HAP-1 (cell line): ENCODE measurements around the gene ITGA1.

Experiments used
- DNase-seq, 2 experiments: peaks; one replicate each; pipeline ENCODE4 v3.0.0-alpha.2; 2016 to 2020; ENCODE audit warnings: low spot score in 2 of 2
- H3K27me3 ChIP-seq: fragments of 250-450 bp; sonication (Bioruptor Pico); 2 replicates; pipeline ENCODE4 v1.5.1; 2020; ENCODE audit warnings: low read depth, mild to moderate bottlenecking, moderate library complexity
- H3K36me3 ChIP-seq: fragments of 250-450 bp; sonication (Bioruptor Pico); replicated peaks from 2 replicates; pipeline ENCODE4 v1.5.1; 2020; ENCODE audit warnings: mild to moderate bottlenecking
- H3K4me1 ChIP-seq: fragments of 250-450 bp; sonication (Bioruptor Pico); 2 replicates; pipeline ENCODE4 v1.5.1; 2020; ENCODE audit warnings: mild to moderate bottlenecking
- H3K4me3 ChIP-seq: fragments of 250-450 bp; sonication (Bioruptor Pico); 2 replicates; pipeline ENCODE4 v1.5.1; 2020; ENCODE audit warnings: mild to moderate bottlenecking, moderate library complexity
- H3K9me3 ChIP-seq: fragments of 250-450 bp; sonication (Bioruptor Pico); 2 replicates; pipeline ENCODE4 v1.5.1; 2020; ENCODE audit warnings: mild to moderate bottlenecking, moderate library complexity
- in situ Hi-C: fragments of 300-500 bp; cut with MboI; formaldehyde crosslinking; loops from 3 replicates; pipeline ENCODE4 v1.14.3; 2020; ENCODE audit warnings: low sequenced_read_pairs, inconsistent platforms, mixed read lengths

The ITGA1 gene

GRCh38 chr5:52897238-52897614 lies 109.5 kb downstream of the ITGA1 start:
- Histone ChIP-seq H3K9me3 (no peaks in the 10 kb centered on the region), H3K27me3 (no peaks in the 10 kb centered on the region; the same call in 1 of the 2 replicates), H3K4me3 (no peak overlapping the region), H3K36me3 (no peaks in the 10 kb centered on the region), H3K4me1 (no peaks in the 10 kb centered on the region)
- DNase-seq: no peak
- in situ Hi-C loops: no loop called here

GRCh38 chr5:52898961-52899680 lies 111.4 kb downstream of the ITGA1 start:
- Histone ChIP-seq H3K4me3 (no peak overlapping the region), H3K36me3 (no peaks in the 10 kb centered on the region), H3K9me3 (no peaks in the 10 kb centered on the region), H3K4me1 (no peaks in the 10 kb centered on the region), H3K27me3 (no peaks in the 10 kb centered on the region; the same call in 1 of the 2 replicates)
- DNase-seq: no peak
- in situ Hi-C loops: no loop called here

- H3K4me3 ChIP-seq: no peak overlapping the region
- DNase-seq: no peak
- H3K36me3 ChIP-seq: no peaks in the 10 kb centered on the region
- H3K27me3 ChIP-seq: no peaks in the 10 kb centered on the region; the same call in 1 of the 2 replicates
- no peaks in the 10 kb centered on the region for H3K4me1 ChIP-seq
- in situ Hi-C loops: no loop called here
- H3K9me3 ChIP-seq: no peaks in the 10 kb centered on the region
Observed at GRCh38 chr5:52903142-52903541, 115.4 kb downstream of the ITGA1 start.

GRCh38 chr5:52906343-52906742 lies 118.6 kb downstream of the ITGA1 start:
- Histone ChIP-seq H3K4me3 (no peak overlapping the region), H3K4me1 (no peaks in the 10 kb centered on the region), H3K27me3 (no peaks in the 10 kb centered on the region), H3K36me3 (no peaks in the 10 kb centered on the region), H3K9me3 (no peaks in the 10 kb centered on the region)
- in situ Hi-C loops: no loop called here
- DNase-seq: no peak

- no peaks in the 10 kb centered on the region for H3K36me3 ChIP-seq
- in situ Hi-C loops: no loop called here
- no peak for DNase-seq
- no peaks in the 10 kb centered on the region for H3K9me3 ChIP-seq
- no peak overlapping the region for H3K4me3 ChIP-seq
- no peaks in the 10 kb centered on the region for H3K4me1 ChIP-seq
- H3K27me3 ChIP-seq: no peaks in the 10 kb centered on the region
Observed at GRCh38 chr5:52906845-52907244, 119.1 kb downstream of the ITGA1 start.

GRCh38 chr5:52909192-52909591 lies 121.5 kb downstream of the ITGA1 start:
- no peaks in the 10 kb centered on the region for H3K36me3 ChIP-seq
- no peak for DNase-seq
- H3K4me1 ChIP-seq: no peaks in the 10 kb centered on the region
- no peak overlapping the region for H3K4me3 ChIP-seq
- in situ Hi-C loops: no loop called here
- H3K27me3 ChIP-seq: no peaks in the 10 kb centered on the region
- H3K9me3 ChIP-seq: no peaks in the 10 kb centered on the region

- no peaks in the 10 kb centered on the region for H3K36me3 ChIP-seq
- H3K4me3 ChIP-seq: no peak overlapping the region
- in situ Hi-C loops: no loop called here
Observed at GRCh38 chr5:52910071-52910470, 122.4 kb downstream of the ITGA1 start.

DNA sequence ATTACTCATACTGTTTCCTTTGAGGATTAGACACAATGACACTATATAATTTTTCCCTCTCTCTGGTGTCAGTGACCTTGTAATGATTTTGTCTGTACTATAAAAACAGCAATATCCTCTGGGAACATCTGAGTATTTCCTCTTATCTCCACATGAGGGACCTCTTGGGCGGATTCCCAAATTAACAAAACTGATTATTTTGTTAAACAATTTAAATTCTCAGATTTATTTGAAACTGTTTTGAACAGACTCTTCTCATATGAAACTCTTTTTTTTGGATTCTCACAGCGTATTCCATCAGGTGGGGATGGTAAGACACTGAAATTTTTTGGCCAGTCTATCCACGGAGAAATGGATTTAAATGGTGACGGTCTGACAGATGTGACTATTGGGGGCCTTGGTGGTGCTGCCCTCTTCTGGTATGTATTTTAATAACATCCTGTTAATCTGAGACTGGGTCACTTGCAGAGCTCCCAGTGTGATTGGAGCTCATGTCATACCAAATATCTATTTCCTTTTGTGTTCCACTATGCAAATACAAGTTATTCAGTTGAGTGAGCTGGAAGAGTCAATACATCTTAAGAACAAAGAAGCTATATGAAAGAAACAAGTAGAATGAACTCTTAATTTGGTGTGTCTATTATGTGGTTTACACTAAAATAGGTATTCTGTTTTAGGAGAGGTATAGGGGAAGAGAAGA lies 127.6 kb downstream of the ITGA1 start:
- Histone ChIP-seq H3K27me3 (no peaks in the 10 kb centered on the region), H3K4me3 (peak overlapping the region; percentile 18), H3K36me3 (no peaks in the 10 kb centered on the region), H3K9me3 (no peaks in the 10 kb centered on the region), H3K4me1 (no peaks in the 10 kb centered on the region)
- peak; percentile 66 to 71 for DNase-seq
- in situ Hi-C loops: no loop called here

More at GRCh38 chr5:52910071-52910470, 122.4 kb downstream of the ITGA1 start:
- no peaks in the 10 kb centered on the region for H3K4me1 ChIP-seq
- no peak for DNase-seq
- no peaks in the 10 kb centered on the region for H3K27me3 ChIP-seq
- H3K9me3 ChIP-seq: no peaks in the 10 kb centered on the region

DNA sequence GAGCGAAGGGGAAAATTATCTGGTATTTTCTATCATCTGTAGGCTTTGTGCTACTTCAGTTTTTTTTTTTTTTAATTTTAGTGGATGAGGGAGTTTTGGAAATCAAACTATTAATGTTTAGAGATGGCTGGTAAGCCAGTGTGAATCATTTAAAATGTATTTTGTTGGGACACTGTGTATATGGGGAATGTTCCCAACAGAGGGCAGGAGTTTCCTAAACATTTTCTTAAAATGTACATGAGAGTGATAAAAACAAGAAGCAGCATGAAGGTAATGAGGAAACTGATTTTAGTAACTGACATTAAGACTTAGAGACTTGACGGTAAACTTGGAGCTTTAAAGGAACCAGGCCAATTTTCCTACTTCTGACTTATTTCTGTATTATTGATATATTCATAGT lies 133.2 kb downstream of the ITGA1 start:
- no peaks in the 10 kb centered on the region; the same call in 1 of the 2 replicates for H3K4me1 ChIP-seq
- H3K4me3 ChIP-seq: no peak overlapping the region
- DNase-seq: no peak
- H3K27me3 ChIP-seq: no peaks in the 10 kb centered on the region
- no peaks in the 10 kb centered on the region for H3K9me3 ChIP-seq
- no peaks in the 10 kb centered on the region for H3K36me3 ChIP-seq
- in situ Hi-C loops: no loop called here

DNA sequence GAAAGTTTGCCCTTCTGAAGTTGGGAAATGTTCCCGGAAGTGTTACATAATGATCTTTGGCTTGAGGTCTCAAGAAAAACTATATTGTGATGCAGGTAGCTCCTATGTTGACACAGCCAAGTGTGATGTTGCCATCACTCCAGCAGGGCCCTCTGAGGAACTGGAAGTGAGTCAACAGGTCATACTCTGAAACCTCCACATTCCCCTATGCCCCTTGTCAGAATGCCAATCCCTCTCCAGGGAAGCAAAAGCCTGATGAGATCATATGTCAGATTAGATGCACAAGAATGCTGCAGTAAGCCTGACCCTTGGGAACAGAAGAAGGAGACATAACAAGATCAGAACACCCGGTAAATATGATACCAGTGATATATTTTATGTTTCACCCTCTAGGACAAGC lies 134.7 kb downstream of the ITGA1 start:
- no peak for DNase-seq
- in situ Hi-C loops: no loop called here
- no peaks in the 10 kb centered on the region for H3K36me3 ChIP-seq
- no peak overlapping the region for H3K4me3 ChIP-seq
- H3K9me3 ChIP-seq: no peaks in the 10 kb centered on the region
- H3K4me1 ChIP-seq: no peaks in the 10 kb centered on the region; the same call in 1 of the 2 replicates
- H3K27me3 ChIP-seq: no peaks in the 10 kb centered on the region

DNA sequence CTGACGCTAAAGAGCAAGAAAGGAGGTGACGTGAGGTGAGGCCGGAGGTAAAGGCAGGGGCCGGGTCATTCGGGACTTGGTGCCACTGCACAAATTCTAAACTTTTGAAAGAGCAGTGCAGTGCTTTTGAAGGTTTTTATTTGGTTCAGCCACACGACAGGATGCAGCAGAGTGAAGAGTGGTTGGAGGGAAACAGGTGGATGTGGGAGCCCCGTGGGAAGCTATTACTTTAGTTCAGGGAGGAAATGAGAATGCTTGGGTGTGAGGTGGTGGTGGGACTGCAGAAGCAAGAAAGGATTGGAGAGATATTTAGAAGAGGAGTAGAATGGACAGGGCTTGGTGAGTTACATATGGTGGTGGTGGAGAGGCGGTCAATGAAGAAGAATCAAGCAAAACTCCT lies 136.7 kb downstream of the ITGA1 start:
- in situ Hi-C loops: no loop called here
- H3K36me3 ChIP-seq: no peaks in the 10 kb centered on the region

GRCh38 chr5:52925001-52925400 lies 137.3 kb downstream of the ITGA1 start:
- DNase-seq: peak in 1 of 2 experiments; percentile 6
- Histone ChIP-seq H3K9me3 (no peaks in the 10 kb centered on the region), H3K27me3 (no peaks in the 10 kb centered on the region), H3K4me1 (no peaks in the 10 kb centered on the region; the same call in 1 of the 2 replicates), H3K4me3 (no peak overlapping the region), H3K36me3 (no peaks in the 10 kb centered on the region)
- in situ Hi-C loops: no loop called here

More for the DNA sequence above, 136.7 kb downstream of the ITGA1 start:
- no peaks in the 10 kb centered on the region for H3K27me3 ChIP-seq
- H3K4me3 ChIP-seq: no peak overlapping the region
- no peaks in the 10 kb centered on the region for H3K9me3 ChIP-seq
- DNase-seq: no peak
- no peaks in the 10 kb centered on the region; the same call in 1 of the 2 replicates for H3K4me1 ChIP-seq

DNA sequence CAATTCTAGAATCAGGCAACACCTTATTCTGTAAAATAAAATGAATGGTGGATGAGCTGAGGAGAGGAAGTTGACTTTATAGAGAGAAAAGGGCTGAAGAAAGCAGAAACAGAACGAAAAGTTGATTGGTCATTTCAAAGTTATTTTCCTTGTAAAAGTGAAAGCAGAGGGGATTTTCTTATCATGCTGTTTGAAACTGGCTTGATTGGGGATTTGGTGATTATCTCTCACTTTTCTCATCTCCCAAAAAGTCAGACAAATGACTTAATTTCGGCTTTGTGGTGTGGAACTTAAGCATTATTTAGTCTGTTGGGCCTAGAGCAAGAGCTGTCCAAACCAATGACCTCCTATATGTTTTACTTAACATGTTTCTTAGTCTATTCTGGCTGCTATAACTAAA lies 141.0 kb downstream of the ITGA1 start:
- Histone ChIP-seq H3K9me3 (no peaks in the 10 kb centered on the region), H3K4me3 (no peak overlapping the region), H3K27me3 (no peaks in the 10 kb centered on the region), H3K36me3 (no peaks in the 10 kb centered on the region), H3K4me1 (no peaks in the 10 kb centered on the region; the same call in 1 of the 2 replicates)
- no peak for DNase-seq
- in situ Hi-C loops: no loop called here

DNA sequence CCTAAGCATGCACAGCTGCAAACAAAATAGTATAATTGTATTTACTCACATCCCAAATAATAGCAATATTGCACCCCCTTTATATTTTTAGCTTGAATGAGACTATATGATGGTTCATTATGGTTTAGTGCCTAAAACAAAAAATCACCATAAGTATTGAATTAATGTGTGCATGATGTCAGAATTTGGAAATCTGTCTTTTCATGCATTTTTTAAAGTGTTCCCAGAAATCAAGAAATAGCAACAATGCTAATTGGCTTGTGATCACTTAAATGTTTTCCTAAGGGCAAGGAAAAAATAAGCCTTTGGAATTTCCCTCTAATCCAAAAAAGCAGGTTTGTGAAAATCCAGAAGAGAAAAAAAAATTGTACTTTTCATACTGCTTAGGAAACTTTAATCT lies 150.5 kb downstream of the ITGA1 start:
- no peaks in the 10 kb centered on the region for H3K27me3 ChIP-seq
- H3K36me3 ChIP-seq: no peaks in the 10 kb centered on the region
- no peaks in the 10 kb centered on the region for H3K4me1 ChIP-seq
- no peaks in the 10 kb centered on the region for H3K9me3 ChIP-seq
- in situ Hi-C loops: no loop called here
- no peak for DNase-seq
- H3K4me3 ChIP-seq: no peak overlapping the region
